Heart right ventricle (tissue), 16 donors: ENCODE data around the gene SPOCD1. TPM values are rescaled to one million over a fixed set of nuclear protein-coding genes. Genes with fewer than 3 reads are reported as not detected.
A peak's percentile ranks its signal among the peaks of the same experiment; 100 is the strongest.

ENCODE experiments used
- ATAC-seq, 8 donors: fragments of 200-7000 bp; cut with Tn5 transposase; one replicate each; pipeline ENCODE4 v1.9.1; 2020; ENCODE audit warnings: mild to moderate bottlenecking in 8 of 8, moderate library complexity in 8 of 8, moderate number of reproducible peaks in 1 of 8
- DNase-seq, 2 donors: peaks; one replicate each; pipeline ENCODE4 v3.0.0-alpha.2; 2020
- H3K27ac ChIP-seq, 10 donors: fragments of 200-600 bp; sonication (generic) in 2 of 10; one replicate each; pipeline versions ENCODE4 v1.5.0 to v1.8.0; 2020 to 2022; ENCODE audit warnings: mild to moderate bottlenecking in 3 of 10
- H3K27me3 ChIP-seq, 7 donors: fragments of 200-600 bp; one replicate each; pipeline ENCODE4 v1.8.0; 2021 to 2022; ENCODE audit warnings: mild to moderate bottlenecking in 2 of 7
- H3K36me3 ChIP-seq, 9 donors: fragments of 200-600 bp; sonication (generic) in 1 of 9; one replicate each; pipeline versions ENCODE4 v1.5.0 to v1.8.0; 2020 to 2022; ENCODE audit warnings: mild to moderate bottlenecking in 2 of 9
- H3K4me1 ChIP-seq, 9 donors: fragments of 200-600 bp; sonication (generic) in 1 of 9; one replicate each; pipeline versions ENCODE4 v1.5.0 to v1.8.0; 2020 to 2022; ENCODE audit warnings: mild to moderate bottlenecking in 4 of 9
- H3K4me3 ChIP-seq, 10 donors: fragments of 200-600 bp; sonication (generic) in 2 of 10; one replicate each; pipeline versions ENCODE4 v1.5.0 to v1.8.0; 2020 to 2022; ENCODE audit warnings: mild to moderate bottlenecking in 7 of 10, moderate library complexity in 2 of 10
- H3K9me3 ChIP-seq, 11 donors: fragments of 200-600 bp in 10 of 11; sonication (generic) in 2 of 11; one replicate each; pipeline versions ENCODE4 v1.5.0 to v1.8.0; 2013 to 2022; ENCODE audit warnings: mild to moderate bottlenecking in 2 of 11, control low read depth in 1 of 11, moderate library complexity in 1 of 11
- WGBS, 2 donors: extraction: QIAGEN DNeasy Blood & Tissue Kit; methylation state at CpG; one replicate each; pipeline ENCODE4 v1.1.7; 2013; ENCODE audit warnings: inconsistent platforms in 1 of 2; 5-methylcytosine and 5-hydroxymethylcytosine counted together
- intact Hi-C, 10 donors: fragments of 100-400 bp; cut with DNase I; formaldehyde crosslinking; loops; one replicate each; pipeline versions ENCODE4 v1.11.1 to v1.14.2; 2022
- polyA plus RNA-seq, 2 donors: library from polyadenylated mRNA; stranded (reverse); fragments of 200-250 nt; gene quantifications; one replicate each; pipeline ENCODE4 v1.2.3, GENCODE V29; 2013
- total RNA-seq, 10 donors: library from RNA; stranded (reverse); fragmentation: NEBNext Ultra II Directional in 3 of 10; extraction: Animal tissue kit (Norgen Biotek cat#: 25700) in 3 of 10; gene quantifications; one replicate each; pipeline versions ENCODE4 v1.2.1 to v1.2.4, GENCODE V29; 2021 to 2023
- TF ChIP-seq, protein P1 (sequence below), 9 donors: fragments of 200-600 bp; sonication (generic) in 2 of 9; IDR thresholded peaks; one replicate each; pipeline versions ENCODE4 v1.5.0 to v1.8.0; 2021 to 2022; ENCODE audit warnings: antibody characterized with exemption in 9 of 9, mild to moderate bottlenecking in 5 of 9, moderate library complexity in 1 of 9
- donor health status: Arrhythmogenic right ventricular cardiomyopathy.
- donor health status: ischemic (EF 13 %, LVEDD 7.1; RV severe dilation, severe dysfunction).
- donor health status: healthy with polysubstance abuse.
- donor health status: DM: no; HTN: yes; CAD: no.
- donor health status: DM: no; HTN: no; CAD: no.
- donor health status: ischemic (EF 25% LVEDD 6.9; RV normal size, moderate dysfunction).
- donor health status: ischemic (EF 25% LVEDD 5.7; RV mildly dilated, moderate dysfunction).
- donor health status: healthy.
- donor health status: DM: yes; HTN: yes; CAD: no.
- donor health status: Ischemic cardiomyopathy.
- donor health status: ischemic (EF 35%, LVEDD 5.7; RV mildly dilated, moderate dysfunction).
- donor health status: nonischemic (EF 11% LVEDD 7.7; RV severe dilation, severe dysfunction).
- donor health status: DM: yes; HTN: yes; CAD: no.
- donor health status: PGD.
- donor health status: ischemic (EF 29% LVEDD 5.4; RV normal size, mild dysfunction).
- donor health status: nonischemic (EF 23%, LVEDD 6.1; RV moderate dilation, normal function).

SPOCD1 gene
- total and polyA plus RNA-seq, 12 donors, result 0.12 to 1.2 (median 0.41) TPM; not detected in 8

GRCh38 chr1:31814631-31815306 lies 1.1 kb downstream of the SPOCD1 start:
- 87 to 90% methylated on average over 10 of the region's 10 CpGs for WGBS, 2 donors
- DNase-seq, result no peak
- Histone ChIP-seq H3K27me3 (no peaks in the 10 kb centered on the region), H3K4me1 (peaks cover 0 to 14% (median 0%) of the 10 kb centered on the region in 9 donors), H3K9me3 (peaks cover 0 to 4% (median 0%) of the 10 kb centered on the region in 11 donors), H3K4me3 (no peak overlapping the region), H3K36me3 (no peaks in the 10 kb centered on the region), H3K27ac (no peak overlapping the region)
- intact Hi-C loops, result loop anchor here in 1 of 10 donors (10.0 kb wide), 1 partner anchor 150 kb away; no protein-coding TSS in a partner anchor
- TF ChIP-seq, protein P1, sequence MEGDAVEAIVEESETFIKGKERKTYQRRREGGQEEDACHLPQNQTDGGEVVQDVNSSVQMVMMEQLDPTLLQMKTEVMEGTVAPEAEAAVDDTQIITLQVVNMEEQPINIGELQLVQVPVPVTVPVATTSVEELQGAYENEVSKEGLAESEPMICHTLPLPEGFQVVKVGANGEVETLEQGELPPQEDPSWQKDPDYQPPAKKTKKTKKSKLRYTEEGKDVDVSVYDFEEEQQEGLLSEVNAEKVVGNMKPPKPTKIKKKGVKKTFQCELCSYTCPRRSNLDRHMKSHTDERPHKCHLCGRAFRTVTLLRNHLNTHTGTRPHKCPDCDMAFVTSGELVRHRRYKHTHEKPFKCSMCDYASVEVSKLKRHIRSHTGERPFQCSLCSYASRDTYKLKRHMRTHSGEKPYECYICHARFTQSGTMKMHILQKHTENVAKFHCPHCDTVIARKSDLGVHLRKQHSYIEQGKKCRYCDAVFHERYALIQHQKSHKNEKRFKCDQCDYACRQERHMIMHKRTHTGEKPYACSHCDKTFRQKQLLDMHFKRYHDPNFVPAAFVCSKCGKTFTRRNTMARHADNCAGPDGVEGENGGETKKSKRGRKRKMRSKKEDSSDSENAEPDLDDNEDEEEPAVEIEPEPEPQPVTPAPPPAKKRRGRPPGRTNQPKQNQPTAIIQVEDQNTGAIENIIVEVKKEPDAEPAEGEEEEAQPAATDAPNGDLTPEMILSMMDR (IDR thresholded peaks at IDR 0.05), result no peak
- peak in 1 of 8 donors; percentile 39 for ATAC-seq

GRCh38 chr1:31814041-31814511 lies 1.7 kb downstream of the SPOCD1 start:
- DNase-seq, result no peak
- Histone ChIP-seq H3K27ac (no peak overlapping the region), H3K4me1 (peaks cover 0 to 14% (median 0%) of the 10 kb centered on the region in 9 donors), H3K9me3 (peaks cover 0 to 4% (median 0%) of the 10 kb centered on the region in 11 donors), H3K4me3 (no peak overlapping the region), H3K27me3 (no peaks in the 10 kb centered on the region), H3K36me3 (no peaks in the 10 kb centered on the region)
- 87 to 91% methylated on average over 10 to 11 of the region's 11 CpGs for WGBS, 2 donors
- ATAC-seq, result peak in 1 of 8 donors; percentile 32
- TF ChIP-seq, protein P1 (IDR thresholded peaks at IDR 0.05), result no peak
- intact Hi-C loops, result loop anchor here in 1 of 10 donors (10.0 kb wide), 1 partner anchor 151 kb away; no protein-coding TSS in a partner anchor

- peaks cover 0 to 4% (median 0%) of the 10 kb centered on the region in 11 donors for H3K9me3 ChIP-seq
- H3K4me3 ChIP-seq, result no peak overlapping the region
- no peak overlapping the region for H3K27ac ChIP-seq
- H3K27me3 ChIP-seq, result no peaks in the 10 kb centered on the region
- WGBS, 2 donors, result 77% methylated on average over 9 of the region's 9 CpGs
- intact Hi-C loops, result loop anchor here in 1 of 10 donors (10.0 kb wide), 1 partner anchor 153 kb away; no protein-coding TSS in a partner anchor
- H3K4me1 ChIP-seq, result peaks cover 0 to 12% (median 0%) of the 10 kb centered on the region in 9 donors
- ATAC-seq, result no peak
- DNase-seq, result no peak
- TF ChIP-seq, protein P1 (IDR thresholded peaks at IDR 0.05), result no peak
- H3K36me3 ChIP-seq, result no peaks in the 10 kb centered on the region
Measured at GRCh38 chr1:31812158-31812829, 3.5 kb downstream of the SPOCD1 start.

DNA sequence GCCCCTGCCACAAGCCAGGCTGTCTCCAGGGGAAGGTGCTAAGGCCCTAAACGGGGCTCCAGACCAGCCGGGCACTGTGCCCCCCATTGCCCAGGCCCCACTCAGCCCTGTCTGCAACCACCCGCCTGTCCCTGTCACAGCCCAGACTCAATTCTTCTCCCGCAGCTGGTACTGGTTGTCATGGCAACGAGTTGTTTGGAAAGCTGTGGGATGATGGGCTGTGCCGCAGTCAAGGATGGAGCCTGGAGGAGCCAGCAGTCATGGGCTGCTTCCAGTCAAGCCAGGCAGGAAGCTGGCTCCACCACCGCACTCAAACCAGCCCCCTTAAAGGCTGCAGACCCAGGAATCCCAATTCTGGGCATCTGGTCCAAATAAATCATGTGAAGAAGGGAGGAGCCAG lies 4.2 kb downstream of the SPOCD1 start:
- peaks cover 0 to 7% (median 0%) of the 10 kb centered on the region in 9 donors for H3K4me1 ChIP-seq
- no peaks in the 10 kb centered on the region for H3K27me3 ChIP-seq
- ATAC-seq (no peak), DNase-seq (no peak)
- TF ChIP-seq, protein P1 (IDR thresholded peaks at IDR 0.05), result no peak
- no peak overlapping the region for H3K4me3 ChIP-seq
- 45 to 51% methylated on average over 7 of the region's 7 CpGs for WGBS, 2 donors
- intact Hi-C loops, result loop anchor here in 1 of 10 donors (10.0 kb wide), 1 partner anchor 153 kb away; no protein-coding TSS in a partner anchor
- H3K9me3 ChIP-seq, result peaks cover 0 to 3% (median 0%) of the 10 kb centered on the region in 11 donors
- no peaks in the 10 kb centered on the region for H3K36me3 ChIP-seq
- H3K27ac ChIP-seq, result no peak overlapping the region
